H1 (cell line): ENCODE measurements around the gene RGS17.

Experiments used
- EP300 ChIP-seq, 2 experiments: IDR thresholded peaks; 1 replicate in 1 of 2; 2 replicates in 1 of 2; pipeline ENCODE4 v1.6.1; 2011 to 2012; ENCODE audit warnings: low read depth in 2 of 2, low read length in 2 of 2, mild to moderate bottlenecking in 2 of 2, borderline replicate concordance in 1 of 2, inconsistent platforms in 1 of 2, moderate library complexity in 1 of 2
- EZH2 ChIP-seq: fragments of 200-600 bp; sonication (generic); IDR thresholded peaks from 2 replicates; pipeline ENCODE4 v1.7.1; 2012; ENCODE audit warnings: low read depth, mild to moderate bottlenecking, moderate library complexity, low read length, inconsistent platforms; ENCODE audit not compliant: severe bottlenecking
- JUN ChIP-seq: IDR thresholded peaks from 2 replicates; pipeline ENCODE4 v1.6.1; 2011; ENCODE audit warnings: low read depth, mild to moderate bottlenecking, improper control_type of control experiment, low read length
- MAFK ChIP-seq: IDR thresholded peaks from 2 replicates; pipeline ENCODE4 v1.6.1; 2012; ENCODE audit warnings: low read depth, mild to moderate bottlenecking, improper control_type of control experiment, low read length
- POLR2A ChIP-seq, 2 experiments: IDR thresholded peaks; 1 replicate in 1 of 2; 2 replicates in 1 of 2; pipeline ENCODE4 v1.6.1; 2011; ENCODE audit warnings: low read depth in 2 of 2, low read length in 2 of 2, mild to moderate bottlenecking in 2 of 2; ENCODE audit errors: control extremely low read depth in 1 of 2
- RFX5 ChIP-seq: IDR thresholded peaks from 2 replicates; pipeline ENCODE4 v1.6.1; 2011; ENCODE audit warnings: low read depth, low read length, improper control_type of control experiment, borderline replicate concordance
- SUZ12 ChIP-seq: fragments of 200-600 bp; sonication (generic); IDR thresholded peaks from 2 replicates; pipeline ENCODE4 v1.6.1; 2012; ENCODE audit warnings: mild to moderate bottlenecking, inconsistent platforms, low read length, moderate library complexity, mixed read lengths
- TAF1 ChIP-seq: IDR thresholded peaks from 2 replicates; pipeline ENCODE4 v1.6.1; 2011; ENCODE audit warnings: mild to moderate bottlenecking, low read depth, low read length
- TF ChIP-seq, protein P1 (sequence below): IDR thresholded peaks from 2 replicates; pipeline ENCODE4 v1.6.1; 2012; ENCODE audit warnings: inconsistent platforms
- TF ChIP-seq, protein P2 (sequence below), 3 experiments: IDR thresholded peaks; 1 replicate in 2 of 3; 2 replicates in 1 of 3; pipeline versions ENCODE4 v1.5.1 to v1.6.1; 2011; ENCODE audit warnings: low read length in 3 of 3, mild to moderate bottlenecking in 3 of 3, inconsistent platforms in 2 of 3, low read depth in 1 of 3, moderate library complexity in 1 of 3; ENCODE audit not compliant: insufficient read depth in 1 of 3; ENCODE audit errors: control extremely low read depth in 1 of 3
- TF ChIP-seq, protein P3 (sequence below): IDR thresholded peaks from 2 replicates; pipeline ENCODE4 v1.6.1; 2012; ENCODE audit warnings: low read length, inconsistent platforms

DNA sequence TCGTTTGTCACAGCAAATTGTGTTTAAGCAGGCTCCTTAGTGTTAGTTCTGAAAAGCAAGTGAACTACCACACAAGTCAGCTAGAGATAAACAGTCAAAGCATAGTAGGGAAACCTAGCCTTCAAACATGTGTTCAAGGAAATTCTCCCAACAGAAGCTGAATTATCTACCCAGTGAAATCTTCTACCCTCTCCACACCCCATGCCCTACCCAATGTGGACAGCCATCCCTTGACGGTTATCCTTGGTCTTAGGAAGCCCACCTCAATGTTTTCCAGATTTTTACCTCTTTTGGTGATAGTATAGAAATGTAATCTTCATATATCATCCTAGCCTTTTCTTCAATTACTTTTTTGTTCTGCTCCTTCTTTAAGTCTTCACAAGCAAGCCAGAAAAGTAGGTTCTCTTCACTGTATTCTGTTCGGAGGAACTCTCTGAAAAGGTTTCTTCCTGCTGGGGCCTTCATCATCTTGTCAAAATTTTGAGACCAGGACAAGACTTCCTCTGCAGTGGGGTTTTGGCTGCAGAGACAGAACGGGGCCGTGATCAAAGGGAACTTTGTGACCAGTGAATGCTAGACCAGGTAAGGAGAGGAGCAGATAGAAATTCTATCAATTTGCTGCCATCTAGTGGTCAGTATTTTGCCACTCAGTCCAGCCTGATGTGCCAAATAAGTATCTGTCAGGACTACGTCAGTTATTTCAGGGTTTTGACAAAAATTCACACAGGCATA, 106.9 kb downstream of the RGS17 start:
- TF ChIP-seq, protein P1, sequence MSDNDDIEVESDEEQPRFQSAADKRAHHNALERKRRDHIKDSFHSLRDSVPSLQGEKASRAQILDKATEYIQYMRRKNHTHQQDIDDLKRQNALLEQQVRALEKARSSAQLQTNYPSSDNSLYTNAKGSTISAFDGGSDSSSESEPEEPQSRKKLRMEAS = no peak
- TF ChIP-seq, protein P2, sequence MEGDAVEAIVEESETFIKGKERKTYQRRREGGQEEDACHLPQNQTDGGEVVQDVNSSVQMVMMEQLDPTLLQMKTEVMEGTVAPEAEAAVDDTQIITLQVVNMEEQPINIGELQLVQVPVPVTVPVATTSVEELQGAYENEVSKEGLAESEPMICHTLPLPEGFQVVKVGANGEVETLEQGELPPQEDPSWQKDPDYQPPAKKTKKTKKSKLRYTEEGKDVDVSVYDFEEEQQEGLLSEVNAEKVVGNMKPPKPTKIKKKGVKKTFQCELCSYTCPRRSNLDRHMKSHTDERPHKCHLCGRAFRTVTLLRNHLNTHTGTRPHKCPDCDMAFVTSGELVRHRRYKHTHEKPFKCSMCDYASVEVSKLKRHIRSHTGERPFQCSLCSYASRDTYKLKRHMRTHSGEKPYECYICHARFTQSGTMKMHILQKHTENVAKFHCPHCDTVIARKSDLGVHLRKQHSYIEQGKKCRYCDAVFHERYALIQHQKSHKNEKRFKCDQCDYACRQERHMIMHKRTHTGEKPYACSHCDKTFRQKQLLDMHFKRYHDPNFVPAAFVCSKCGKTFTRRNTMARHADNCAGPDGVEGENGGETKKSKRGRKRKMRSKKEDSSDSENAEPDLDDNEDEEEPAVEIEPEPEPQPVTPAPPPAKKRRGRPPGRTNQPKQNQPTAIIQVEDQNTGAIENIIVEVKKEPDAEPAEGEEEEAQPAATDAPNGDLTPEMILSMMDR (IDR thresholded peaks at IDR 0.05; ENCODE audit: control extremely low read depth in 1 of 3, insufficient read depth in 1 of 3, low read depth in 1 of 3, low read length in 3 of 3) = peak in 2 of 3 experiments; percentile 54 to 87; a peak in 3 of 4 replicates
- TF ChIP-seq, protein P3, sequence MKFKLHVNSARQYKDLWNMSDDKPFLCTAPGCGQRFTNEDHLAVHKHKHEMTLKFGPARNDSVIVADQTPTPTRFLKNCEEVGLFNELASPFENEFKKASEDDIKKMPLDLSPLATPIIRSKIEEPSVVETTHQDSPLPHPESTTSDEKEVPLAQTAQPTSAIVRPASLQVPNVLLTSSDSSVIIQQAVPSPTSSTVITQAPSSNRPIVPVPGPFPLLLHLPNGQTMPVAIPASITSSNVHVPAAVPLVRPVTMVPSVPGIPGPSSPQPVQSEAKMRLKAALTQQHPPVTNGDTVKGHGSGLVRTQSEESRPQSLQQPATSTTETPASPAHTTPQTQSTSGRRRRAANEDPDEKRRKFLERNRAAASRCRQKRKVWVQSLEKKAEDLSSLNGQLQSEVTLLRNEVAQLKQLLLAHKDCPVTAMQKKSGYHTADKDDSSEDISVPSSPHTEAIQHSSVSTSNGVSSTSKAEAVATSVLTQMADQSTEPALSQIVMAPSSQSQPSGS = no peak
- TF ChIP-seq RFX5 (no peak), EP300 (IDR thresholded peaks at IDR 0.05; ENCODE audit: borderline replicate concordance in 1 of 2, low read depth in 2 of 2, low read length in 2 of 2) (no peak), TAF1 (no peak), SUZ12 (no peak), POLR2A (IDR thresholded peaks at IDR 0.05; ENCODE audit: control extremely low read depth in 1 of 2, low read depth in 2 of 2, low read length in 2 of 2) (no peak), JUN (no peak), EZH2 (no peak), MAFK (no peak)
